Measurements from ENCODE around the gene OR51D1. TPM values are rescaled to one million over a fixed set of nuclear protein-coding genes. Genes with fewer than 3 reads are reported as not detected.

Gene OR51D1, protein sequence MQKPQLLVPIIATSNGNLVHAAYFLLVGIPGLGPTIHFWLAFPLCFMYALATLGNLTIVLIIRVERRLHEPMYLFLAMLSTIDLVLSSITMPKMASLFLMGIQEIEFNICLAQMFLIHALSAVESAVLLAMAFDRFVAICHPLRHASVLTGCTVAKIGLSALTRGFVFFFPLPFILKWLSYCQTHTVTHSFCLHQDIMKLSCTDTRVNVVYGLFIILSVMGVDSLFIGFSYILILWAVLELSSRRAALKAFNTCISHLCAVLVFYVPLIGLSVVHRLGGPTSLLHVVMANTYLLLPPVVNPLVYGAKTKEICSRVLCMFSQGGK
- total RNA-seq (2014; rRNA removed): not detected in 2 replicates
- Bru-seq, nascent RNA: not detected
- BruChase-seq, experiment 1, labeled RNA remaining after a 6-hour chase: not detected
- not detected for BruChase-seq, experiment 2, labeled RNA remaining after a 2-hour chase
- long read RNA-seq: 0 reads

DNA sequence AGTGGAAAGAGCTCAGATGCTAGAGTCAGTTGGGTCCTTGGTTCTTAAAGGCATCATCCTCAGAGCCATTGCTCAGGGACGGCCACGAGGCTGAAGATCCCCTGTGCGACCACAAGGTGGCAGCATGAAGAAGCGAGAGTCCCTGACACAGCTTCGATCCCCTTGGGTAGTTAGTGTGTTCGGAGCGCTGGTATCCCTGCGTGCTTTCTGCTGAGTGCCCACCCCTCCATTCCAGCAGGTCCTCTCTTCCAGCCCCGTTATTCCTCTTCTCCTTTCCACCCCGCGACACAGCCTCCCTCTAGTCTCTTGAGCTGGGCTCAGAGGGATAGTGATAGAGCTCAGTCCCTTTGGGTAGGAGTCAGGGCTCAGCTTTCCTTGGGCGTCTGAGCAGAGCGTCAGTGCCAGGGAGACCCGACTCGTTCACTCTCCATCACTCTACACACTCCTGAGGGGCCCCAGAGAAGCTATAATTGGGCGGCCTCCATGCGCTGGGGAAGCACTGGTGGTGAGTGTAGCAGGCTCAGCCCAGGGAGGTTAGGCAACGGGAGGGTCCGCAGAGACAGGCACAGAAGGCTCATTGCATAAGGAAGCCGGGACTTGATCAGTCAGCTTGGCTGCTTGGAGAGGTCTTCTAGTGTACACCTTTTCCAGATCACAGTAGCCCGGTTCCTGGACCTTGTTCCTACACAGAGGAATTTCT, at the start of gene OR51D1:
Gene OR51D1 (plus strand): TSS at position 516 of the 700 bp plus-strand sequence. CDS start 2,314 bp downstream, outside the sequence.
- intact Hi-C loops (cut with micrococcal nuclease): loop anchor here (1.0 kb wide), 1 partner anchor 367 kb away; no protein-coding TSS in a partner anchor
- H3F3A ChIP-seq (ENCODE audit: low read length, unreplicated experiment): no peaks in the 10 kb centered on the region
- H2AFZ ChIP-seq (ENCODE audit: low read length): 0 out of 2 replicates have a peak within 1 kb of the TSS, but pooled peaks have one; percentile 46
- H4K20me1 ChIP-seq (ENCODE audit: low read length): no peaks in the 10 kb centered on the region
- H3K79me2 ChIP-seq (ENCODE audit: low read length): no peaks in the 10 kb centered on the region
- TF ChIP-seq, protein P1, sequence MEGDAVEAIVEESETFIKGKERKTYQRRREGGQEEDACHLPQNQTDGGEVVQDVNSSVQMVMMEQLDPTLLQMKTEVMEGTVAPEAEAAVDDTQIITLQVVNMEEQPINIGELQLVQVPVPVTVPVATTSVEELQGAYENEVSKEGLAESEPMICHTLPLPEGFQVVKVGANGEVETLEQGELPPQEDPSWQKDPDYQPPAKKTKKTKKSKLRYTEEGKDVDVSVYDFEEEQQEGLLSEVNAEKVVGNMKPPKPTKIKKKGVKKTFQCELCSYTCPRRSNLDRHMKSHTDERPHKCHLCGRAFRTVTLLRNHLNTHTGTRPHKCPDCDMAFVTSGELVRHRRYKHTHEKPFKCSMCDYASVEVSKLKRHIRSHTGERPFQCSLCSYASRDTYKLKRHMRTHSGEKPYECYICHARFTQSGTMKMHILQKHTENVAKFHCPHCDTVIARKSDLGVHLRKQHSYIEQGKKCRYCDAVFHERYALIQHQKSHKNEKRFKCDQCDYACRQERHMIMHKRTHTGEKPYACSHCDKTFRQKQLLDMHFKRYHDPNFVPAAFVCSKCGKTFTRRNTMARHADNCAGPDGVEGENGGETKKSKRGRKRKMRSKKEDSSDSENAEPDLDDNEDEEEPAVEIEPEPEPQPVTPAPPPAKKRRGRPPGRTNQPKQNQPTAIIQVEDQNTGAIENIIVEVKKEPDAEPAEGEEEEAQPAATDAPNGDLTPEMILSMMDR (conservative IDR thresholded peaks at IDR 0.05; ENCODE audit: low read depth, low read length): peak; percentile 73
- TF ChIP-seq EZH2 (IDR thresholded peaks at IDR 0.05; ENCODE audit: low read length, unreplicated experiment): no peak
- BruUV-seq (replicated peaks): no TSS peak
- ChIA-PET CTCF (interaction anchor here (0.6 kb wide), 1 partner anchor 36 kb away, joined by 3 read pairs; no protein-coding TSS in a partner anchor), POLR2A (ENCODE audit: unreplicated experiment) (no interaction called here)
- 0 out of 2 replicates have a peak within 1 kb of the TSS, but pooled peaks have one; percentile 51 for H3K4me2 ChIP-seq (ENCODE audit: low read length)
- H3K9me2 ChIP-seq (replicated peaks; ENCODE audit: low read length): no peaks in the 10 kb centered on the region
- H3K9ac ChIP-seq (ENCODE audit: low read length): no peak within 1 kb of the TSS
- H3K27ac ChIP-seq (ENCODE audit: low read length): no peak within 1 kb of the TSS
- no peak within 1 kb of the TSS for H3K4me3 ChIP-seq (ENCODE audit: low read length)
- no peaks in the 10 kb centered on the region; the same call in 1 of the 2 replicates for H3K27me3 ChIP-seq (ENCODE audit: low read length)
- DNase-seq (peak; percentile 73), ATAC-seq (peak; percentile 92)
- no peaks in the 10 kb centered on the region for H3K4me1 ChIP-seq (ENCODE audit: insufficient read depth, low read length)
- no peaks in the 10 kb centered on the region for H3K9me3 ChIP-seq (ENCODE audit: low read length)
- no peaks in the 10 kb centered on the region for H3K36me3 ChIP-seq (ENCODE audit: low read depth, low read length)

DNA sequence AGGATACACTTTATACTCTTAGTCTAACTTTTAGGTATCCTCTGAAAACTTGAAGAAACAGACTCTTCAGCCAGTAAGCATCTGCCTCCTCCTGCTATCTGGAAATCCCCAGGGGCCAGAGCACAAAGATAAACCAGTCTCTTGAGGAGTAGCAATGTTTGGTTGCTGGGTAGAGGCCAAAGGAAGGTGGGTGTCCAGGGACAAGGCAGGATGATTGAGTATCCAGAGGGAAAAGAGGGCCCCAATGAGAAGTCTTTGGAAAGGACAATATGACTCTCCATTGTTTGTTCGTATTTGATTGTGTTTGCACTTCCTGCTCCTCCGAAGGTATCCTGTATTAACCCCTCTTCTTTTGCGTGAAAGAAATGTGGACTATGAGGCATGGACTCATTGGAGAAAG, 48.3 kb upstream of the OR51D1 start:
- H3K27me3 ChIP-seq (ENCODE audit: low read length): peaks cover 9% of the 10 kb centered on the region
- BruUV-seq (replicated peaks): no TSS peak
- H3K4me1 ChIP-seq (ENCODE audit: insufficient read depth, low read length): no peaks in the 10 kb centered on the region
- H3K9me2 ChIP-seq (replicated peaks; ENCODE audit: low read length): no peaks in the 10 kb centered on the region
- TF ChIP-seq EZH2phosphoT487 (IDR thresholded peaks at IDR 0.05; ENCODE audit: borderline replicate concordance, low read length) (no peak), EZH2 (IDR thresholded peaks at IDR 0.05; ENCODE audit: low read length, unreplicated experiment) (no peak)
- TF ChIP-seq, protein P1 (conservative IDR thresholded peaks at IDR 0.05; ENCODE audit: low read depth, low read length): no peak
- no peaks in the 10 kb centered on the region for H3K9me3 ChIP-seq (ENCODE audit: low read length)
- H4K20me1 ChIP-seq (ENCODE audit: low read length): no peaks in the 10 kb centered on the region
- no peak overlapping the region for H3K27ac ChIP-seq (ENCODE audit: low read length)
- no peak overlapping the region for H2AFZ ChIP-seq (ENCODE audit: low read length)
- intact Hi-C loops (cut with micrococcal nuclease): no loop called here
- H3K9ac ChIP-seq (ENCODE audit: low read length): no peak overlapping the region
- ATAC-seq: no peak
- ChIA-PET POLR2A (ENCODE audit: unreplicated experiment) (no interaction called here), CTCF (no interaction called here)
- DNase-seq: no peak
- no peaks in the 10 kb centered on the region for H3K36me3 ChIP-seq (ENCODE audit: low read depth, low read length)
- H3F3A ChIP-seq (ENCODE audit: low read length, unreplicated experiment): no peaks in the 10 kb centered on the region
- no peak overlapping the region for H3K4me3 ChIP-seq (ENCODE audit: low read length)
- no peak overlapping the region for H3K4me2 ChIP-seq (ENCODE audit: low read length)
- H3K79me2 ChIP-seq (ENCODE audit: low read length): no peaks in the 10 kb centered on the region

Data from PC-3 (cell line).